Stomach (tissue), 9 donors: Measurements from ENCODE around the gene SH3BP4. TPM values are rescaled to one million over a fixed set of nuclear protein-coding genes. Genes with fewer than 3 reads are reported as not detected.

Experiments
- DNase-seq, 2 donors: peaks; one replicate each; pipeline versions ENCODE4 v3.0.0 to v3.0.0-alpha.2; 2013 to 2019
- H3K27ac ChIP-seq, 5 donors: fragments of 200-600 bp in 4 of 5; sonication (generic) in 4 of 5; one replicate each; pipeline ENCODE4 v1.5.1; 2013 to 2019; ENCODE audit warnings: mild to moderate bottlenecking in 1 of 5, moderate library complexity in 1 of 5
- H3K27me3 ChIP-seq, 3 donors: fragments of 200-600 bp; sonication (generic); one replicate each; pipeline ENCODE4 v1.5.1; 2017 to 2019; ENCODE audit warnings: mixed run types in 1 of 3
- H3K36me3 ChIP-seq, 4 donors: fragments of 200-600 bp; sonication (generic); 1 replicate in 3 of 4; 2 replicates in 1 of 4; pipeline ENCODE4 v1.5.1; 2016 to 2019
- H3K4me1 ChIP-seq, 4 donors: fragments of 200-600 bp; sonication (generic); one replicate each; pipeline ENCODE4 v1.5.1; 2016 to 2019
- H3K4me3 ChIP-seq, 4 donors: fragments of 200-600 bp; sonication (generic) in 3 of 4; one replicate each; pipeline ENCODE4 v1.5.1; 2016 to 2019; ENCODE audit warnings: mild to moderate bottlenecking in 1 of 4
- H3K9me3 ChIP-seq, 4 donors: fragments of 200-600 bp; sonication (generic); one replicate each; pipeline ENCODE4 v1.5.1; 2016 to 2019
- EP300 ChIP-seq: sonication (generic); formaldehyde crosslinking; IDR thresholded peaks from one replicate; pipeline ENCODE4 v1.6.1; 2017; ENCODE audit warnings: antibody characterized with exemption
- POLR2A ChIP-seq, 4 donors: fragments of 450-650 bp; IDR thresholded peaks; one replicate each; pipeline ENCODE4 v1.6.1; 2016; ENCODE audit warnings: antibody characterized with exemption in 4 of 4, control low read depth in 2 of 4, mild to moderate bottlenecking in 1 of 4, moderate library complexity in 1 of 4
- POLR2AphosphoS5 ChIP-seq, 3 donors: sonication (generic); formaldehyde crosslinking; IDR thresholded peaks; one replicate each; pipeline ENCODE4 v1.6.1; 2016; ENCODE audit warnings: antibody characterized with exemption in 3 of 3
- WGBS, 5 donors: extraction: QIAGEN DNeasy Blood & Tissue Kit in 3 of 5; methylation state at CpG; one replicate each; pipeline versions ENCODE4 v1.1.5 to v1.1.7; 2013 to 2018; 5-methylcytosine and 5-hydroxymethylcytosine counted together
- intact Hi-C: fragments of 100-400 bp; cut with DNase I; formaldehyde crosslinking; loops from one replicate; pipeline ENCODE4 v1.15.1; 2023; ENCODE audit warnings: low total_unique reads
- polyA plus RNA-seq, 3 donors: library from polyadenylated mRNA; stranded (reverse); fragments of 200-250 nt; gene quantifications; one replicate each; pipeline ENCODE4 v1.2.3, GENCODE V29; 2013
- total RNA-seq, 5 donors: library from RNA; depleted of rRNA; stranded (reverse); fragments of >200 nt; gene quantifications; one replicate each; pipeline versions ENCODE4 v1.1.0 to v1.2.3, GENCODE V29; 2014 to 2016
- TF ChIP-seq, protein P1 (sequence below), 7 experiments: fragments of 450-650 bp in 4 of 7; fragments of 200-600 bp in 3 of 7; sonication (generic) in 3 of 7; IDR thresholded peaks; one replicate each; pipeline ENCODE4 v1.5.1; 2016 to 2019; ENCODE audit warnings: antibody characterized with exemption in 7 of 7, control low read depth in 2 of 7, mild to moderate bottlenecking in 1 of 7
- donor health status: healthy with polysubstance abuse.
- donor health status: Bipolar disorder and iron deficiency.
- donor health status: healthy.

Gene SH3BP4
- total and polyA plus RNA-seq, 8 donors = 10.2 to 54.0 (median 18.8) TPM

DNA sequence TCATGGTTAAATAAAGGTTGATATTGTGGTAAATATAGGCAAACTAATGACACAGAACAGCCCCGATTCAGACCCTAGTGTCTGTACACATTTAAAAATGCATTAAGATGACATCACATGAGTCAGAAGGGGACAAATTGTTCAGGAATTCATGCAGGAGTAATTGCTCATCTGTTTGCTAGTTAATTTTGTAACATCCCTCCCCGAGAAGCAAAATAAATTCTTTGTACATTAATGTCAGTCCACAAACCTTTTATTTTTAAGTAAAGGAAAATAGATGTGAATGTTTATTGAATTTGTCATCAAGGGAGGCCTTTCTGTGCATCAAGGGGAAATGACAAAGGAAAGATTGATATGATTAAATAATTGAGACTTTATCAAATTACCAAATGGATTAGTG lies 69.9 kb downstream of the SH3BP4 start:
- Histone ChIP-seq H3K9me3 (no peaks in the 10 kb centered on the region), H3K27ac (no peak overlapping the region)
- no peak for TF ChIP-seq POLR2AphosphoS5 (IDR thresholded peaks at IDR 0.05)
- TF ChIP-seq, protein P1, sequence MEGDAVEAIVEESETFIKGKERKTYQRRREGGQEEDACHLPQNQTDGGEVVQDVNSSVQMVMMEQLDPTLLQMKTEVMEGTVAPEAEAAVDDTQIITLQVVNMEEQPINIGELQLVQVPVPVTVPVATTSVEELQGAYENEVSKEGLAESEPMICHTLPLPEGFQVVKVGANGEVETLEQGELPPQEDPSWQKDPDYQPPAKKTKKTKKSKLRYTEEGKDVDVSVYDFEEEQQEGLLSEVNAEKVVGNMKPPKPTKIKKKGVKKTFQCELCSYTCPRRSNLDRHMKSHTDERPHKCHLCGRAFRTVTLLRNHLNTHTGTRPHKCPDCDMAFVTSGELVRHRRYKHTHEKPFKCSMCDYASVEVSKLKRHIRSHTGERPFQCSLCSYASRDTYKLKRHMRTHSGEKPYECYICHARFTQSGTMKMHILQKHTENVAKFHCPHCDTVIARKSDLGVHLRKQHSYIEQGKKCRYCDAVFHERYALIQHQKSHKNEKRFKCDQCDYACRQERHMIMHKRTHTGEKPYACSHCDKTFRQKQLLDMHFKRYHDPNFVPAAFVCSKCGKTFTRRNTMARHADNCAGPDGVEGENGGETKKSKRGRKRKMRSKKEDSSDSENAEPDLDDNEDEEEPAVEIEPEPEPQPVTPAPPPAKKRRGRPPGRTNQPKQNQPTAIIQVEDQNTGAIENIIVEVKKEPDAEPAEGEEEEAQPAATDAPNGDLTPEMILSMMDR (IDR thresholded peaks at IDR 0.05) = no peak
- TF ChIP-seq POLR2A (IDR thresholded peaks at IDR 0.05) = no peak
- TF ChIP-seq EP300 = no peak

DNA sequence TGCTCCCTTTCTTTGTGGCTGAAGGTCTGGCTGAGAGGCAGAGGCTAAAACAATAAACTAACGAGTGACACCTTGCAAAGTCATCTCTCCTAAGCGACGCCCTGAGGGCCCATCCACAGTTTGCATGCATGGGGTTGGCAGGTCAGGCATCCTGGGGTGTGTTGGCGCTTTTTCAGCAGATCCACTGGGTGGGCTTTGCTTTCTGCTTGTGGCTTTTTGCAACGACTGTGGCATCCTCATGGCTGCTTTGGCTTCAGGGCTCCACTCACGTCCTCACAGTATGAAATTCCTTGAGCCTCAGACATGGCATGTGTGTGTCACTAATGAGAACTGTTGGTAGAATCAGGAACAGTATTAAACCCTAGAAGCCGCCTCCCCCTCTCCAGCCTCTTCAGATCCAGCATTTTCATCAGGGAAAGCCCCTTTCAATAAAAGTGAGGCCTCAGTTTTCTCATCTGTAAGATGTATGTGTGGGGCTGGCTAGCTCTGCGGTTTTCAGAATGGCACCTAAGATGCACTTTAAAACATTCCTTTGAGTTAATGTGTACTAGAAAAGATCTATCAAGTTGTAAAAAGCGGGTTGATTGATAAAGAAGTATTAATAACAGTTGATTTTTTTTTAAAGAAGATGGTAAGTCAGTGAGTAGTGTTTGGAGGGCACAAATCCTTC lies 72.5 kb downstream of the SH3BP4 start:
- TF ChIP-seq, protein P1 (IDR thresholded peaks at IDR 0.05) = no peak
- no peak for TF ChIP-seq EP300
- no peak for TF ChIP-seq POLR2AphosphoS5 (IDR thresholded peaks at IDR 0.05)
- TF ChIP-seq POLR2A (IDR thresholded peaks at IDR 0.05) = no peak
- H3K27ac ChIP-seq = no peak overlapping the region
- no peak overlapping the region for H3K4me3 ChIP-seq
- DNase-seq = no peak
- intact Hi-C loops = no loop called here
- H3K4me1 ChIP-seq = peaks cover 28 to 52% (median 42%) of the 10 kb centered on the region in 4 donors
- no peaks in the 10 kb centered on the region for H3K9me3 ChIP-seq
- H3K27me3 ChIP-seq = no peaks in the 10 kb centered on the region
- H3K36me3 ChIP-seq = no peaks in the 10 kb centered on the region
- WGBS, 5 donors = 78 to 81% (median 80%) methylated on average over 9 of the region's 9 CpGs

More for the DNA sequence above, 69.9 kb downstream of the SH3BP4 start:
- Histone ChIP-seq H3K27me3 (no peaks in the 10 kb centered on the region), H3K4me3 (no peak overlapping the region), H3K36me3 (no peaks in the 10 kb centered on the region), H3K4me1 (peaks cover 15 to 34% (median 22%) of the 10 kb centered on the region in 4 donors)
- intact Hi-C loops = no loop called here
- DNase-seq = no peak
- 47 to 63% (median 53%) methylated on average over 2 of the region's 2 CpGs for WGBS, 5 donors

DNA sequence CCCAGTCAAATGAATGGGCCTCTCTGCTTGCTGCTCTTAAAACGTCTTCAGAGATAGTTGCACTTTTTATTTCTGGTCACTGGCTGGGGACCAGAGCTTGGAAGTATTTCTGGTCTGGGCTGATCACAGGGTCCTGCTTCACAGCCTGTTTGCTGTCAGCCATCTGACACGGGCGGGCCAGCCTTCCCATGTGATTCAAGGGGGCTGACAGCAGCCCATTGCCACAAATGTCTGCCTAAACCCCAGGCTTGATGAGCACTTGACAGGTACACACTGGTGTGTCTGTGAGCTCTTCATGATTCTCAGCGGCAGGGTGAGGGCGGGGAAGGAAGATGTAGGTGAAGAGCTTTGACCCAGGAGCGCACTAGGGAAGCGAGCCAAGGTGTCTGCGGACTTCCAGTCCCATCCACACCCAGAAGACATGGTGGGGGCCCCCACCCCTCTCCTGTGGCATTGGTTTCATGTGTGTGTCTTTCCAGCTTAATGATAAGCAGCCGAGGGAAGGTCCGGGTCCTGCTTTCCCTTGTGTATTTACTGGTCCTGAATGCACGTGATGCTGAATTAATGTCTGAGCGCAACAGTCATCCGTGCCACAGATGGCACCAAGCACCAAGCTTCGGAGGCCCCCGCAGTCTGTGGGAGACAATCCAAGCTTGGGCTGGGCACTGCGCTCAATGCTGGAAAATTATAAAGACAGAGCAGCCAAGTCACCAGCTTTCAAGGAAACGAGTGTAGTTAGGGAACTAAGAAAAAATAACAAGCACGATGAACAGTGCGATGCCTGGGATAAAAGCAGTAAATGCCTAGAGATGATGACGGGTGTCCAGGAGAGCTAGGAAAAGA lies 73.3 kb downstream of the SH3BP4 start:
- WGBS, 5 donors = 67 to 82% (median 67%) methylated on average over 19 to 20 of the region's 20 CpGs
- intact Hi-C loops = no loop called here

More for the DNA sequence above, 73.3 kb downstream of the SH3BP4 start:
- Histone ChIP-seq H3K4me1 (peaks cover 28 to 61% (median 49%) of the 10 kb centered on the region in 4 donors), H3K36me3 (no peaks in the 10 kb centered on the region), H3K9me3 (no peaks in the 10 kb centered on the region), H3K27ac (peak overlapping the region in 3 of 5 donors; percentile 47 to 73 (median 55)), H3K4me3 (no peak overlapping the region), H3K27me3 (no peaks in the 10 kb centered on the region)
- no peak for DNase-seq
- TF ChIP-seq POLR2AphosphoS5 (IDR thresholded peaks at IDR 0.05) (no peak), POLR2A (IDR thresholded peaks at IDR 0.05) (no peak), EP300 (no peak)
- TF ChIP-seq, protein P1 (IDR thresholded peaks at IDR 0.05) = no peak
